ENCODE measurements around the gene EIF4E1B. TPM values are rescaled to one million over a fixed set of nuclear protein-coding genes. Genes with fewer than 3 reads are reported as not detected.

Gene EIF4E1B
- total RNA-seq, 2 donors from 2014 or later = 1.6 TPM; not detected in 1

- intact Hi-C loops (cut with DNase I) = no loop called here
- Histone ChIP-seq H3K9me3 (no peaks in the 10 kb centered on the region), H3K4me3 (no peak overlapping the region), H3K36me3 (no peaks in the 10 kb centered on the region), H3K27me3 (replicated peaks; ENCODE audit: insufficient read depth) (peaks cover 10% of the 10 kb centered on the region), H3K27ac (no peak overlapping the region), H3K4me1 (replicated peaks) (no peaks in the 10 kb centered on the region)
- WGBS = 90% methylated on average over 1 of the region's 1 CpG
- DNase-seq (ENCODE audit: low spot score) = no peak
- no peak for TF ChIP-seq POLR2A (IDR thresholded peaks at IDR 0.05)
- no peak for TF ChIP-seq POLR2AphosphoS5 (IDR thresholded peaks at IDR 0.05)
- TF ChIP-seq, protein P1, sequence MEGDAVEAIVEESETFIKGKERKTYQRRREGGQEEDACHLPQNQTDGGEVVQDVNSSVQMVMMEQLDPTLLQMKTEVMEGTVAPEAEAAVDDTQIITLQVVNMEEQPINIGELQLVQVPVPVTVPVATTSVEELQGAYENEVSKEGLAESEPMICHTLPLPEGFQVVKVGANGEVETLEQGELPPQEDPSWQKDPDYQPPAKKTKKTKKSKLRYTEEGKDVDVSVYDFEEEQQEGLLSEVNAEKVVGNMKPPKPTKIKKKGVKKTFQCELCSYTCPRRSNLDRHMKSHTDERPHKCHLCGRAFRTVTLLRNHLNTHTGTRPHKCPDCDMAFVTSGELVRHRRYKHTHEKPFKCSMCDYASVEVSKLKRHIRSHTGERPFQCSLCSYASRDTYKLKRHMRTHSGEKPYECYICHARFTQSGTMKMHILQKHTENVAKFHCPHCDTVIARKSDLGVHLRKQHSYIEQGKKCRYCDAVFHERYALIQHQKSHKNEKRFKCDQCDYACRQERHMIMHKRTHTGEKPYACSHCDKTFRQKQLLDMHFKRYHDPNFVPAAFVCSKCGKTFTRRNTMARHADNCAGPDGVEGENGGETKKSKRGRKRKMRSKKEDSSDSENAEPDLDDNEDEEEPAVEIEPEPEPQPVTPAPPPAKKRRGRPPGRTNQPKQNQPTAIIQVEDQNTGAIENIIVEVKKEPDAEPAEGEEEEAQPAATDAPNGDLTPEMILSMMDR (IDR thresholded peaks at IDR 0.05) = no peak
Measured at GRCh38 chr5:176691524-176691923, 61.0 kb downstream of the EIF4E1B start.

GRCh38 chr5:176692326-176692725 is 61.9 kb downstream of the EIF4E1B start:
- H3K4me3 ChIP-seq = no peak overlapping the region
- no peaks in the 10 kb centered on the region for H3K4me1 ChIP-seq (replicated peaks)
- intact Hi-C loops (cut with DNase I) = no loop called here
- H3K9me3 ChIP-seq = no peaks in the 10 kb centered on the region
- H3K36me3 ChIP-seq = no peaks in the 10 kb centered on the region
- H3K27me3 ChIP-seq (replicated peaks; ENCODE audit: insufficient read depth) = peaks cover 11% of the 10 kb centered on the region
- DNase-seq (ENCODE audit: low spot score) = no peak
- WGBS = 53% methylated on average over 5 of the region's 5 CpGs
- no peak overlapping the region for H3K27ac ChIP-seq
- TF ChIP-seq POLR2A (IDR thresholded peaks at IDR 0.05) = no peak
- no peak for TF ChIP-seq POLR2AphosphoS5 (IDR thresholded peaks at IDR 0.05)
- TF ChIP-seq, protein P1 (IDR thresholded peaks at IDR 0.05) = no peak

GRCh38 chr5:176692839-176693476 is 62.5 kb downstream of the EIF4E1B start:
- H3K27ac ChIP-seq = no peak overlapping the region
- intact Hi-C loops (cut with DNase I) = no loop called here
- TF ChIP-seq POLR2AphosphoS5 (IDR thresholded peaks at IDR 0.05) = no peak
- no peak overlapping the region for H3K4me3 ChIP-seq
- no peaks in the 10 kb centered on the region for H3K36me3 ChIP-seq
- H3K4me1 ChIP-seq (replicated peaks) = no peaks in the 10 kb centered on the region
- no peaks in the 10 kb centered on the region for H3K9me3 ChIP-seq
- 16% methylated on average over 13 of the region's 13 CpGs for WGBS
- no peak for DNase-seq (ENCODE audit: low spot score)
- peaks cover 11% of the 10 kb centered on the region for H3K27me3 ChIP-seq (replicated peaks; ENCODE audit: insufficient read depth)

DNA sequence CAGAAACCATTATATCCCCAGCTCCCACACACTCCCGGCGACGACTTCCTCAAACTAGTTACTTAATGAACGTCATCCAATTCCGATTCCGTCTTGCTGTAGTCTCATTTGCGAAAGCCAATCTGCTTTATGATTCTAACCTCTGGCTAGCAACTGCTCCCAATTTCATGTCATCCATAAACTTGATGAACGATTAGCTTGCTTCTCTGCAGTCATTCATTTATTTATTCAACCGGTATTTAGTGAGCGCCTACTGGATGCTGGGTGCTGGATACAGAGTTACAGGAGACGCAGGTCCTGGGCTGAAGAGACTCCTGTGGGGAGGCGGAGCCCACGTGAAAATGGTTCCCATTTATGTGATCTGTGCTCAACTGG is 63.0 kb downstream of the EIF4E1B start:
- no peaks in the 10 kb centered on the region for H3K9me3 ChIP-seq
- 12% methylated on average over 13 of the region's 13 CpGs for WGBS
- H3K4me3 ChIP-seq = no peak overlapping the region
- H3K36me3 ChIP-seq = no peaks in the 10 kb centered on the region
- TF ChIP-seq, protein P1 (IDR thresholded peaks at IDR 0.05) = no peak
- TF ChIP-seq POLR2AphosphoS5 (IDR thresholded peaks at IDR 0.05) (no peak), POLR2A (IDR thresholded peaks at IDR 0.05) (no peak)
- no peak for DNase-seq (ENCODE audit: low spot score)
- no peaks in the 10 kb centered on the region for H3K4me1 ChIP-seq (replicated peaks)
- intact Hi-C loops (cut with DNase I) = no loop called here
- H3K27me3 ChIP-seq (replicated peaks; ENCODE audit: insufficient read depth) = peaks cover 11% of the 10 kb centered on the region
- no peak overlapping the region for H3K27ac ChIP-seq

GRCh38 chr5:176694146-176694545 is 63.7 kb downstream of the EIF4E1B start:
- Histone ChIP-seq H3K4me1 (replicated peaks) (no peaks in the 10 kb centered on the region), H3K9me3 (no peaks in the 10 kb centered on the region), H3K27ac (no peak overlapping the region), H3K4me3 (no peak overlapping the region), H3K27me3 (replicated peaks; ENCODE audit: insufficient read depth) (peaks cover 11% of the 10 kb centered on the region), H3K36me3 (no peaks in the 10 kb centered on the region)
- TF ChIP-seq, protein P1 (IDR thresholded peaks at IDR 0.05) = no peak
- TF ChIP-seq POLR2AphosphoS5 (IDR thresholded peaks at IDR 0.05) = no peak
- TF ChIP-seq POLR2A (IDR thresholded peaks at IDR 0.05) = no peak
- intact Hi-C loops (cut with DNase I) = no loop called here
- WGBS = 92% methylated on average over 10 of the region's 10 CpGs
- no peak for DNase-seq (ENCODE audit: low spot score)
